Ammon's horn (tissue), 1 donor: ENCODE results near the gene GM2A.
"Not testable (repeated sequence)": the region's sequence is repeated elsewhere in the genome, so short reads cannot be mapped to it uniquely, and the experiment has no call there.

Experiments
- DNase-seq: peaks from one replicate; pipeline ENCODE4 v3.0.0-alpha.2; 2016; ENCODE audit warnings: low spot score

Gene GM2A

GRCh38 chr5:151251621-151252020 is 1.4 kb upstream of the GM2A start:
- DNase-seq, result no peak

GRCh38 chr5:151253605-151253950 is 593 bp downstream of the GM2A start:
- DNase-seq, result no peak

GRCh38 chr5:151254556-151254955 is 1.6 kb downstream of the GM2A start:
- DNase-seq, result no peak

DNA sequence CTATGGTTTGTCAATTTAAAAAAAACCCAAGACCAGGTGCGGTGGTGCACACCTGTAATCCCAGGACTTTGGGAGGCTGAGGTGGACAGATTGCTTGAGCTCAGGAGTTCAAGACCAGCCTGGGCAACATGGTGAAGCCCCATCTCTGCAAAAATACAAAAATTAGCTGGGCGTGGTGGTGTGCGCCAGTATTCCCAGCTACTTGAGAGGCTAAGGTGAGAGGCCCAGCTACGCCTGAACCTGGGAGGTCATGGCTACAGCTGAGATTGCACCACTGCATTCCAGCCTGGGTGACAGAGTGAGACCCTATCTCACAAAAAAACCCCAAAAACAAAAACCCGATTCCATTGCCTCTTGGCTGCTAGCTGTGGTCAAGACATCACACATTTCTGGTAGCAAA is 2.0 kb downstream of the GM2A start:
- not testable (repeated sequence) for DNase-seq

- no peak for DNase-seq
Measured at GRCh38 chr5:151255621-151256286, 2.8 kb downstream of the GM2A start.

DNA sequence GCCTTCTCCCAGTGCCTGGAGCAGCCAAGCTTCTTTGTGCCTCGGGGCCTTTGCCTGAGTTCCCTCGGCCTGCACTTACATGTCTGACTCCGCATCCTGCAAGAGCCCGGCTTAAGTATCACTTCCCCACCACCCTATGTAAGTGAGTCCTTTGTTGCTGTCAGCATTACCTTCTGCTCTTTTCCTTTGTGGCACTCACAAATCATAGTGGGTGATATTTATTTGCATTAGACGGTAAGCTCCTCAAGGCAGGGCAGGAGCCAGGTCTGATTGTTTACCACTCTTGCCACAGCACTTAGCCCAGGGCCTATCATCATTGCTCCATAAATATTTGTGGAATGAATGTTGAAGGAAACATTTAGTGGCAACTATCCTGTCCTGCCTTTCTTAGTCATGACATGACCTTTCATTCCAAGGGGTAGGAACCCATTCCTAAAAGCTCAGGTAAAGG is 4.8 kb downstream of the GM2A start:
- DNase-seq, result peak; percentile 46

- DNase-seq, result peak; percentile 55
Measured at GRCh38 chr5:151258201-151258611, 5.2 kb downstream of the GM2A start.

DNA sequence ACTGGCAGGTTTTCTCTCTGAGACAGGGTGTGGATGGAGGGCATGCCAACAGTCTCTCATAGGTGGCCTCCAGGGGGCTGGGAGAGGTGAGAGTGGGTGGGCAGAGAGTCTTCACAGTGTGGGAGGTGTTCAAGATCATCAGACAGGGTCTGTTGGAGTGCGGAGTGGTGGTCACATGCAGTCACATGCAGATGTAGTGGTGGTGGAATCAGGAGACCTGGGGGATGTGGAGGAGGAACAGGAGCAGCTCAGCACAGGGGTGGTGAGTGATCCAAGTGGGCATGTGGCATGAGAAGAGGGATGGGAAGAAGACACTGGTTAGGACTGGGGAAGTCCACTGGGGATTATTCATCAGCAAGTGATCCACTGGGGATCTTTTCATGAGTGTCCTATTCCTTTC is 5.8 kb downstream of the GM2A start:
- DNase-seq, result no peak

- DNase-seq, result no peak
Measured at GRCh38 chr5:151259931-151260330, 6.9 kb downstream of the GM2A start.

DNA sequence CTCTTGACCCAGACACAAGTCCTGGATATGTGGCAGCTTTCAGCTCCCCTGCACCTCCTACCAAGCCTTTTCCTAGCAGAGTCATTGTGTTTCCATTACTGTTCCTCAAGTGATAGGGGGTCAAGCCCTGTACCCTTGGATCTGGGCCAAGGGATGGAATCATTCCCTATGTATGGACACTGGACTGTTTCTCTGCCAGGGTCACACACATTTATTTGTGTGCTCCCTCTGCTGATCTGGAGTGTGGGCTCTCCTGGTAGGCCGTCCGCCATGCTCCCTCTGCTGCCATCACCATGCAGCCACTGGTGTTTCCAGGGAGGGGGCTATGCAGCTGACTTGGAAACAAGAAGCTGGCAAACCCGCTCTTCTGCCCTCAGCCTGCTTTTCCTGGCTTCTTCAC is 9.5 kb downstream of the GM2A start:
- DNase-seq, result no peak

DNA sequence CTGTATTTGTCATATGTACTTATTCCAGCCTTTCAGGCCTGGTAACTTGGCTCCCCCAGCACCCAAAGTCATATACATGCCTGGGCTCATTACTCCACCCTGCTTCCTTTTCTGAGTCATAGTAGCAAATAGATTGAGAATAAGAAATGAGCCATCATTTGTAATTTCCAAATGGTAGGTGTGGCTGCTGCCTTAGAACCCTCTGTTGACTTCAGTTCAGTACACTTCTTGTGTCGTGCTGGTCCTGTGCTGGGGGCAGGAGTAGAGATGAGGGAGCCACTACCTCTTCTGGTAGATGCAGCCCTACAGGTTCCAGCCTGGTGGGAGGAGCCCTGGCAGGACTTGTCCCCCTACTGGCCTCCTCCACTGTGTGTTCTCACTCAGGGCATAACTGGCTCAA is 11.1 kb downstream of the GM2A start:
- no peak for DNase-seq

DNA sequence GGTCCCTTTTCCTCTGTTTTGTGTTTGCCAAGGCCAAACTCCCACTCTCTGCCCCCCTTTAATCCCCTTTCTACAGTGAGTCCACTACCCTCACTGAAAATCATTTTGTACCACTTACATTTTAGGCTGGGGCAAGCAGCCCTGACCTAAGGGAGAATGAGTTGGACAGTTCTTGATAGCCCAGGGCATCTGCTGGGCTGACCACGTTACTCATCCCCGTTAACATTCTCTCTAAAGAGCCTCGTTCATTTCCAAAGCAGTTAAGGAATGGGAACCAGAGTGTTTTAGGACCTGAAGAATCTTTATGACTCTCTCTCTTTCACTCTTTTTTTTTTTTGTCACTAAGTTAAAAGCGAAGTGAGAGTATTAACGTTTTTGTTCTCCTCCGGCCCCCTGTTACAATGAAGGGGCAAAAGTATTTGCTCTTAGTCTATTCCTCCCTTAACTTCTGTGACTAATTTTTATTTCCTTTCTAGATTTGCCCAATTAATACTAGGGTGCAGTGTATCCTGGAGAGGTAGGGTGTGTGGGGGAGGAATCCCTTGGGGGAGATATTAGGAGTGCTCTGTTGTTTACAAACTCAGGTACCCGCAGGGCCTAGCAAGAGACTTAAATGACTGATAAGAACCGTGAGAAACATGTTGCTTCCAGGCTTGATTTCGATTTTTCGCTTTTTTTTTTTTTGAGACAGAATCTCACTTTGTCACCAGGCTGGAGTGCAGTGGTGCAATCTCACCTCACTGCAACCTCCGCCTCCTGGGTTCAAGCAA is 14.7 kb downstream of the GM2A start:
- no peak for DNase-seq

- DNase-seq, result no peak
Measured at GRCh38 chr5:151270599-151270998, 17.6 kb downstream of the GM2A start.

- no peak for DNase-seq
Measured at GRCh38 chr5:151271336-151271735, 18.4 kb downstream of the GM2A start.

DNA sequence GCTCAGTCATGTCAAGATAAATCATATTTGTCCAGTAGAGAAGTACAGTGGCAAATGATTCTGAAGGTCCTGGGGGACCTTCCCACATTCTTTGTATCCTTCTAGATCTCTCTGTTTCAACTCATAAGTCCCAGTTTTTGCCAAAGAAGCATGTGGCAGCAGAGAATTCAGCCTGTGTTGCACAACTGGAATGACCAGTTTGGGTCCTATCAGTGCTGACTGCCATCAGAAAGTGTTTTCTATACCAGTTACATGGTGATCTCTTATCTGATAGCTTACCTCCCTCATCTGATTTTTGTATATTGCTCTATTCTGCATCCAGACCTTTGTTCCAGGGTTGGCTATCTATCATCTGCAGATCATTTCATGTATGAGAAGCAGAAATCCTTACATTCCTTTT is 21.7 kb downstream of the GM2A start:
- no peak for DNase-seq

DNA sequence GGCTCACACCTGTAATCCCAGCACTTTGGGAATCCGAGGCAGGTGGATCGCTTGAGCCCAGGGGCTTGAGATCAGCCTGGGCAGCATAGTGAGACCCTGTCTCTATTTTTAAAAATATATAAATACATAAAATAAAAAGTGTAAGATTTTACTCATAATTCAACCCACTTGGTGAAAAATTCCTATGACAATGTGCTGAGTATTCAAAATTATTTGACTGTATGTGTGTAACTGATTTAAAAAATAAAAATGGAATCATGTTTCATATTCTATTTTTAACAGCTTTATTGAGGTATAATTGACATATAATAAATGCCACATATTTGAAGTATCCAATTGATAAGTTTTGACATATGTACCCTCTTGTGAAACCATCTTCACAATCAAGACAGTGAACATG is 22.8 kb downstream of the GM2A start:
- DNase-seq, result no peak

DNA sequence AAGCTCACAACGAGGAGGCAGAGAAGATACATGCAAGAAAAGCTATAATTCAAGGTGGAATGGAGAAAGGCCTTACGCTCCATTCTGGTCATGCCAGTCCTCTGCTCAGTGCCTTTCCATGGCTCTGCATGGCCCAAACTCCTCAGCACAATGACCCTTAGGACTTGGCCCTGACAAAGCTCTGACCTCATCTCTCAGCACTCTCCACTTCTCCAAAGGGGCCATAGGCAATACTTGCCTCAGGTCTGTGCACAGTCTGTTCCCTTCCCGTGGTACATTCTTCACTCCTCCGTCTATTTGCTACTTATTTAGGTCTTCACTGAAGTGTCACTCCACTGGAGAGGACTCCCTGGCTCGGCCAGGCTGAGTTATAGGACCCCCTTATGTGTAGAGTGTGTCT is 25.9 kb downstream of the GM2A start:
- no peak for DNase-seq

DNA sequence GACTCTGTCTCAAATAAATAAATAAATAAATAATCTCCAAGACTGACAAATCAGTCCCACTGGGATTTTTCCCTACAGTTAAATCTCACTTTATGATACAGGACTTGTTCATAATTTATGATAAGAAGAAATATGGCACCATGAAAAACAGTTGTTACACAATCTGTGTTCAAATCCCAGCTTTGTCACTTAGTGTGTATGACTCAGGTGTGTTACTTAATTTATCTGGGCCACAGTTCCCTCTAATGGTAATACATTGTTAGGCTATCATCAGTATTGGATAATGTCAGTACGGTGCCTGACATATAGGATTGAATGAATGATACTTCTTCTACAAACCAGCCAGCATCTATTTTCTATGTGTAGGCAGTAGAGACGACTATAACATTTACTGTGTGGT is 27.5 kb downstream of the GM2A start:
- no peak for DNase-seq

- no peak for DNase-seq
Measured at GRCh38 chr5:151281001-151281639, 28.1 kb downstream of the GM2A start.

- no peak for DNase-seq
Measured at GRCh38 chr5:151283120-151283825, 30.3 kb downstream of the GM2A start.

DNA sequence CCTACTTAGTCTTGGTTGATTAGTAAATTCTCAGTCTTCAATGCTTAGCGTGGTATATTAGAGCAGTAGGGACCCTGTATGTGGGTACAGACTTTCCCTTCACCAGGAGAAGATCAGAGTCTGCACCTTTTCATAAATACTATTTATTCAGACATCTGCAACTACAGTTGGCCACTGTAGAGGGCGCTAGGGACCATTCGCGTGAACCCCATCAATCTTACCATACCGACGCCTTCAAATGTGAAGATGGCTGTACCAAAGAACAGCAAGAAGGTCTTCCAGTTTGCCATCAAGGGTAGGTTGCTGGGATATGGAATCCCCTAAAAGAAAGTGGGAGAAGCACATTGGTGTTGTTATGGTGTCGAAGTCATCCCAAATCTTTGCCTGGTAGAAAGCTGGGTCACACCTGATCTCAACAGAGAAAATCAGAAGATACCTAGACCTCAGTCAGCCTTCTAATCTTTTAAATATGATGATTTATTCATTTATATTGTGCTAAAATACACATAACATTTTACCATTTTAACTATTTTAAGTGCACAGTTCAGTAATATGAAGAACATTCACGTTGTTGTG is 31.5 kb downstream of the GM2A start:
- DNase-seq, result no peak

DNA sequence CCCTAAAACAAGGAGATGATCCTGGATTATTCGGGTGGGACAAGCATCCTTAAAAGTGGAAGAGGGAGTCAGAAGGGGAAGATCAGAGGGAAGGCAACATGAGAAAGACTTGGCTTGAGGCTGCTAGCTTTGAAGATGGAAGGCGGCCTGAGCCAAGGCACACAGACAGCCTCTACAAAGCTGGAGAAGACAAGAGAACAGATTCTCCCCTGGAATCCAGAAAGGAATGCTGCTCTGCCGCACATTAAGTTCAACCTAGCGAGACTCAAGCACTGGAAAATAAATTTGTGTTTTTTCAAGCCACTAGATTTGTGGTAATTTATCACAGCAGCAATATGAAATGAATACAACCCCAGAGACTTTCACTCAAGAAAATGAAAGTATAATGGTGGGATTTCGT is 32.7 kb downstream of the GM2A start:
- no peak for DNase-seq
